LNCaP clone FGC (cell line): Measurements from ENCODE around the gene CACNA1E.
"Not testable (repeated sequence)": the region's sequence is repeated elsewhere in the genome, so short reads cannot be mapped to it uniquely, and the experiment has no call there.

Experiments used
- DNase-seq: peaks from one replicate; pipeline ENCODE4 v3.0.0-alpha.2; 2011; ENCODE audit warnings: low read depth
- H3K4me3 ChIP-seq: 2 replicates; pipeline ENCODE4 v1.5.1; 2011; ENCODE audit warnings: mild to moderate bottlenecking, low read depth, low read length, control low read depth
- CTCF ChIP-seq: IDR thresholded peaks from 2 replicates; pipeline ENCODE4 v1.5.1; 2012; ENCODE audit warnings: mild to moderate bottlenecking; ENCODE audit not compliant: control insufficient read depth, insufficient read depth; ENCODE audit errors: extremely low read depth

CACNA1E gene

GRCh38 chr1:181531441-181531840 is 48.1 kb downstream of the CACNA1E start:
- TF ChIP-seq CTCF: no peak
- no peak for DNase-seq
- no peak overlapping the region for H3K4me3 ChIP-seq

DNA sequence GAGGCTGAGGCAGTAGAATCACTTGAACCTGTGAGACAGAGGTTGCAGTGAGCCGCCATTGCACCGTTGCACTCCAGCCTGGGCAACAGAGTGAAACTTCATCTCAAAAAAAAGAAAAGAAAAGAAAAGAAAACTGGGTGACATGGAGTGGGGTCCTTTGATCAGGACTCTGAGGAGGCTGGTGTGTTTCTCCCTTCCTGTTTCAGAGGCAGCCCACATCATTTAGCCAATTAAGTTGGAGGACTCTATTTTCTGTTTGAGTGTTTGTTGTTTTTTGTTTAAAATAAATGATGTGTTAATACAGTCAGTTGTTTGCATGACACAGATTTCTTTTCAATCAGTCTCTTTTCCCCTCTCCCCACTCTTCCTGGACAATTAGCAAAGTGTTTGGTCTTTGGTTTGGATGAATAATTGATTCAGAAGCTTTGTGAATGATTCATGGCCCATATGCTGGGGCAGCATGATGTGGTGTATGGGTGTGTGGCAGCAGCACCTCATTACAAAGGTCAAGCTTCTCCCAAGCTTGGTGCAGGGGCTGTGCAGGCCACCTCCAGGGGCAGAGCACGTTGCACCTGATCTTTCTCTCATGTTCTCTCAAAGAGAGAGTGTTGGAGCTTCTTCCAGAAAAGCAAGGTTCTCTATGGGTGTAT is 48.8 kb downstream of the CACNA1E start:
- no peak for TF ChIP-seq CTCF
- no peak overlapping the region for H3K4me3 ChIP-seq
- no peak for DNase-seq

GRCh38 chr1:181538836-181539235 is 55.5 kb downstream of the CACNA1E start:
- no peak overlapping the region for H3K4me3 ChIP-seq
- no peak for DNase-seq
- no peak for TF ChIP-seq CTCF

- TF ChIP-seq CTCF: no peak
- DNase-seq: no peak
- no peak overlapping the region for H3K4me3 ChIP-seq
Observed at GRCh38 chr1:181541458-181541857, 58.1 kb downstream of the CACNA1E start.

- DNase-seq: no peak
- H3K4me3 ChIP-seq: no peak overlapping the region
- no peak for TF ChIP-seq CTCF
Observed at GRCh38 chr1:181541947-181542346, 58.6 kb downstream of the CACNA1E start.

DNA sequence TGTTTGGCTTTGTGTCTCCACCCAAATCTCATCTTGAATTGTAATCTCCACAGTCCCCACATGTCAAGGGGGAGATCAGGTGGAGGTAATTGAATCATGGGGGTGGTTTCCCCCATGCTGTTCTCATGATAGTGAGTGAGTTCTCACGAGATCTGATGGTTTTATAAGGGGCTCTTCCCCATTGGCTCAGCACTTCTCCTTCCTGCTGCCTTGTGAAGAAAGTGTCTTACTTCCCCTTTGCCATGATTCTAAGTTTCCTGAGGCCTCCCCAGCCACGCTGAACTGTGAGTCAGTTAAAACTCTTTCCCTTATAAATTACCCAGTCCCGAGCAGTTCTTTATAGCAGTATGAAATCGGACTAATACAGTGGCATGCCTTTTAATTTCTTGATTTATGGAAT is 59.1 kb downstream of the CACNA1E start:
- not testable (repeated sequence) for H3K4me3 ChIP-seq, DNase-seq

DNA sequence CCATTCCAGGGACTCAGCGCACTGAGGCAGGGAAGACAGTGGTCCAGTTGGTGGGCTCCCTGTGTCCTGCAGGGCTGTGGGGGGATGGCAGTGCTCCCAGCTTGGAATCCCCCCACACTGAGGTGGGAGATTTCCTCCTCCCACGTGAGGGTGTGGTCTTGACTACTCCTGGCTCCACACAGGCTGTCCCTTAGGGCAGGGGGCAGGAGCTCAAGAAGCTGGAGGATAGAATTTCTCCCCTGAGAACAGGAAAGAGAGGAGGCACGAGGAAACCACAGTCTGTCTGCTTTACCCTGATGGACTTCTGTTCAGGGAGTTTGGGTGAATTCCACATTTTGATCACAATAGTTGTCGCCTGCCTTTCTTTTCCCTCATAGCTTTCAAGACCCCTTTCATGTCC is 62.1 kb downstream of the CACNA1E start:
- no peak for DNase-seq
- TF ChIP-seq CTCF: no peak
- H3K4me3 ChIP-seq: no peak overlapping the region

GRCh38 chr1:181548497-181548896 is 65.2 kb downstream of the CACNA1E start:
- no peak for DNase-seq
- no peak for TF ChIP-seq CTCF
- H3K4me3 ChIP-seq: no peak overlapping the region
